Skeletal muscle cell (primary cell): ENCODE results near the gene DMRTB1.

Source experiments
- DNase-seq: peaks from one replicate; pipeline ENCODE4 v3.0.0-alpha.2; 2010; ENCODE audit warnings: low read depth
- H3K4me3 ChIP-seq: 2 replicates; pipeline ENCODE4 v1.5.1; 2011; ENCODE audit warnings: low read depth, mild to moderate bottlenecking, control low read depth, low read length, moderate library complexity

Gene DMRTB1

GRCh38 chr1:53482441-53483153 lies 23.4 kb downstream of the DMRTB1 start:
- H3K4me3 ChIP-seq, result no peak overlapping the region
- DNase-seq, result no peak

- no peak overlapping the region for H3K4me3 ChIP-seq
- no peak for DNase-seq
Observed at GRCh38 chr1:53483170-53483569, 24.0 kb downstream of the DMRTB1 start.

GRCh38 chr1:53483656-53484055 lies 24.5 kb downstream of the DMRTB1 start:
- DNase-seq, result no peak
- H3K4me3 ChIP-seq, result no peak overlapping the region

- no peak overlapping the region for H3K4me3 ChIP-seq
- no peak for DNase-seq
Observed at GRCh38 chr1:53484705-53485477, 25.7 kb downstream of the DMRTB1 start.

- no peak overlapping the region for H3K4me3 ChIP-seq
- peak; percentile 28 for DNase-seq
Observed at GRCh38 chr1:53485478-53486394, 26.5 kb downstream of the DMRTB1 start.

- DNase-seq, result no peak
- H3K4me3 ChIP-seq, result no peak overlapping the region
Observed at GRCh38 chr1:53486395-53487026, 27.3 kb downstream of the DMRTB1 start.

GRCh38 chr1:53490351-53490750 lies 31.2 kb downstream of the DMRTB1 start:
- no peak for DNase-seq
- H3K4me3 ChIP-seq, result no peak overlapping the region

- DNase-seq, result peak; percentile 7
- H3K4me3 ChIP-seq, result no peak overlapping the region
Observed at GRCh38 chr1:53495633-53496345, 36.6 kb downstream of the DMRTB1 start.

GRCh38 chr1:53498555-53499131 lies 39.4 kb downstream of the DMRTB1 start:
- H3K4me3 ChIP-seq, result no peak overlapping the region
- DNase-seq, result peak; percentile 7

- H3K4me3 ChIP-seq, result no peak overlapping the region
- DNase-seq, result no peak
Observed at GRCh38 chr1:53499257-53500203, 40.3 kb downstream of the DMRTB1 start.

- DNase-seq, result no peak
- no peak overlapping the region for H3K4me3 ChIP-seq
Observed at GRCh38 chr1:53500204-53501064, 41.2 kb downstream of the DMRTB1 start.

GRCh38 chr1:53501065-53502005 lies 42.1 kb downstream of the DMRTB1 start:
- no peak for DNase-seq
- H3K4me3 ChIP-seq, result no peak overlapping the region

GRCh38 chr1:53502641-53503432 lies 43.6 kb downstream of the DMRTB1 start:
- H3K4me3 ChIP-seq, result no peak overlapping the region
- DNase-seq, result no peak

- no peak for DNase-seq
- H3K4me3 ChIP-seq, result no peak overlapping the region
Observed at GRCh38 chr1:53503433-53504217, 44.4 kb downstream of the DMRTB1 start.
